Gastroesophageal sphincter (tissue), 3 donors: ENCODE measurements around the gene SV2B.

ENCODE experiments used
- POLR2A ChIP-seq, 2 donors: fragments of 450-650 bp; IDR thresholded peaks; one replicate each; pipeline ENCODE4 v1.6.1; 2017; ENCODE audit warnings: antibody characterized with exemption in 2 of 2, mild to moderate bottlenecking in 2 of 2, moderate library complexity in 1 of 2
- POLR2AphosphoS5 ChIP-seq: sonication (generic); formaldehyde crosslinking; IDR thresholded peaks from one replicate; pipeline ENCODE4 v1.6.1; 2017; ENCODE audit warnings: antibody characterized with exemption
- TF ChIP-seq, protein P1 (sequence below), 4 experiments: fragments of 200-600 bp in 2 of 4; fragments of 450-650 bp in 2 of 4; sonication (generic) in 1 of 4; IDR thresholded peaks; one replicate each; pipeline ENCODE4 v1.5.1; 2017 to 2019; ENCODE audit warnings: antibody characterized with exemption in 4 of 4, mild to moderate bottlenecking in 2 of 4, moderate library complexity in 2 of 4

DNA sequence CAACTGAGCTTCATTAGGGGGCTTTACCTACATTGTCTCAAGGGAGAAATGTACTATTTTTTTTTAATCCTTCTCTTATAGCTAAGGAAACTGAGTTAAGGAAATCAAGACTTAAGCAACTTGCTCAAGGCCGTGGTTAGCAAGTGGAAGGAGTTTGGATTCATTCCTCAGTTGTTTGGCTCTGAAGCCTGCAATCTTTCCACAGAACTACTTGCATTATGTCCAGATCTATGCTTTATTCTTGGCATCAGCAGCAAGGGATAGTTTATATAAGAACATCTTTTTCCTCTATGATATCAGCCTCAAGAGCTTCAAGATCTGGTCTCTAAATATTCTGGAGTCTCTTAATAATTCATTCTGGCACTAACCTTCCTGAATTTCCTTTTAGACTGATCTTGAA lies 182.4 kb downstream of the SV2B start:
- TF ChIP-seq POLR2AphosphoS5 (no peak), POLR2A (IDR thresholded peaks at IDR 0.05) (no peak)
- TF ChIP-seq, protein P1, sequence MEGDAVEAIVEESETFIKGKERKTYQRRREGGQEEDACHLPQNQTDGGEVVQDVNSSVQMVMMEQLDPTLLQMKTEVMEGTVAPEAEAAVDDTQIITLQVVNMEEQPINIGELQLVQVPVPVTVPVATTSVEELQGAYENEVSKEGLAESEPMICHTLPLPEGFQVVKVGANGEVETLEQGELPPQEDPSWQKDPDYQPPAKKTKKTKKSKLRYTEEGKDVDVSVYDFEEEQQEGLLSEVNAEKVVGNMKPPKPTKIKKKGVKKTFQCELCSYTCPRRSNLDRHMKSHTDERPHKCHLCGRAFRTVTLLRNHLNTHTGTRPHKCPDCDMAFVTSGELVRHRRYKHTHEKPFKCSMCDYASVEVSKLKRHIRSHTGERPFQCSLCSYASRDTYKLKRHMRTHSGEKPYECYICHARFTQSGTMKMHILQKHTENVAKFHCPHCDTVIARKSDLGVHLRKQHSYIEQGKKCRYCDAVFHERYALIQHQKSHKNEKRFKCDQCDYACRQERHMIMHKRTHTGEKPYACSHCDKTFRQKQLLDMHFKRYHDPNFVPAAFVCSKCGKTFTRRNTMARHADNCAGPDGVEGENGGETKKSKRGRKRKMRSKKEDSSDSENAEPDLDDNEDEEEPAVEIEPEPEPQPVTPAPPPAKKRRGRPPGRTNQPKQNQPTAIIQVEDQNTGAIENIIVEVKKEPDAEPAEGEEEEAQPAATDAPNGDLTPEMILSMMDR (IDR thresholded peaks at IDR 0.05) = no peak
